C4-2B (cell line): ENCODE results near the gene SYTL3.
A peak's percentile ranks its signal among the peaks of the same experiment; 100 is the strongest.

Experiments used
- H3K27ac ChIP-seq: fragments of 450-650 bp; 2 replicates; pipeline ENCODE4 v1.5.1; 2017
- CTCF ChIP-seq: fragments of 450-650 bp; conservative IDR thresholded peaks from 2 replicates; pipeline ENCODE4 v1.5.1; 2017; ENCODE audit warnings: mild to moderate bottlenecking
- ZFX ChIP-seq: fragments of 450-650 bp; IDR thresholded peaks from 2 replicates; pipeline ENCODE4 v1.6.1; 2017

The SYTL3 gene

GRCh38 chr6:158795516-158795915 lies 145.7 kb downstream of the SYTL3 start:
- TF ChIP-seq CTCF (no peak), ZFX (no peak)
- no peak overlapping the region for H3K27ac ChIP-seq

- no peak overlapping the region for H3K27ac ChIP-seq
- TF ChIP-seq CTCF (no peak), ZFX (no peak)
These were observed 146.5 kb downstream of the SYTL3 start for GRCh38 chr6:158796353-158796752.

- no peak overlapping the region; the same call in 1 of the 2 replicates for H3K27ac ChIP-seq
- TF ChIP-seq ZFX (no peak), CTCF (no peak)
These were observed 147.8 kb downstream of the SYTL3 start for GRCh38 chr6:158797331-158798310.

GRCh38 chr6:158798311-158798710 lies 148.5 kb downstream of the SYTL3 start:
- TF ChIP-seq CTCF (no peak), ZFX (no peak)
- H3K27ac ChIP-seq: peak overlapping the region; percentile 47

GRCh38 chr6:158799051-158799792 lies 149.4 kb downstream of the SYTL3 start:
- TF ChIP-seq ZFX (no peak), CTCF (peak; percentile 23; the same call in 1 of the 2 replicates)
- H3K27ac ChIP-seq: peak overlapping the region; percentile 47

GRCh38 chr6:158801655-158802294 lies 151.9 kb downstream of the SYTL3 start:
- no peak overlapping the region for H3K27ac ChIP-seq
- TF ChIP-seq CTCF (no peak), ZFX (no peak)
